A549 (cell line): ENCODE results near the gene ADGRA3.

ENCODE experiments used
- CTCF ChIP-seq: fragments of >200 bp; sonication (Bioruptor Twin); formaldehyde crosslinking; IDR thresholded peaks from 3 replicates; pipeline ENCODE4 v1.5.1; 2016
- HOXA7 ChIP-seq: fragments of 250-450 bp; sonication (Bioruptor Pico); IDR thresholded peaks from 2 replicates; pipeline ENCODE4 v1.5.0; 2020; ENCODE audit warnings: mild to moderate bottlenecking, moderate library complexity
- MYC ChIP-seq: IDR thresholded peaks from 2 replicates; pipeline ENCODE4 v1.6.1; 2012; ENCODE audit warnings: mild to moderate bottlenecking, inconsistent platforms, low read length, improper control_type of control experiment, borderline replicate concordance
- POLR2A ChIP-seq: IDR thresholded peaks from 2 replicates; pipeline ENCODE4 v1.6.1; 2012; ENCODE audit warnings: mild to moderate bottlenecking, low read length
- POLR2AphosphoS2 ChIP-seq: conservative IDR thresholded peaks from 2 replicates; pipeline ENCODE4 v1.6.1; 2012; ENCODE audit warnings: low read length, improper control_type of control experiment, inconsistent platforms
- REST ChIP-seq: fragments of 200-600 bp; sonication (generic); IDR thresholded peaks from 2 replicates; pipeline ENCODE4 v1.6.1; 2016; ENCODE audit warnings: antibody characterized with exemption, mild to moderate bottlenecking, moderate library complexity

- TF ChIP-seq CTCF (no peak), POLR2AphosphoS2 (no peak), REST (no peak), POLR2A (no peak), HOXA7 (CRISPR knock-in tag) (no peak), MYC (no peak)
Measured at GRCh38 chr4:22454955-22455354, 60.9 kb downstream of the ADGRA3 start.
